Stimulated activated CD4-positive, alpha-beta T cell treated with anti-CD3 and anti-CD28 coated beads, Interleukin-1b, Interleukin-23, amount 100 ng/mL, for 4 hours (primary cell): ENCODE results near the gene ABCC12.
A peak's percentile ranks its signal among the peaks of the same experiment; 100 is the strongest.

Experiments used
- DNase-seq, 2 donors: peaks; one replicate each; pipeline ENCODE4 v3.0.0-alpha.2; 2020; ENCODE audit warnings: low read depth in 2 of 2

The ABCC12 gene

DNA sequence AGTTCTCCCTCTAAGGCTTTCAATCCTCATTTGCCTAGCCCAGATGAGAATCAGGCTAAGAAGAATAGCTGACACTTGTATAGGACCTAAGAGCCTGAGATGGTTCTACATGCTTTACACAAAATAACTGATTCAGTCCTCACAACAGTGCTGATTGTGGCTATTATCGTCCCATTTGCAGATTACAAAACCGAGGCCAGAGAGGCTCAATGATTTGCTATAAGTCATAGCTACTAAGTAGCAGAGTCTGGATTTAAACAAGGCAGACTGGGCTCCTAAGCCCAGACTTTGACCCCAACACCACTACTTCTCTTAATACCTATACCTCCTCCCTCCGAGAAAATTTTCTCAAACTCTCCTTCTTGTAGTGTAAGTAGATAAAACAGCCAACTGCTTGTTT, 23.1 kb downstream of the ABCC12 start:
- DNase-seq, result no peak

DNA sequence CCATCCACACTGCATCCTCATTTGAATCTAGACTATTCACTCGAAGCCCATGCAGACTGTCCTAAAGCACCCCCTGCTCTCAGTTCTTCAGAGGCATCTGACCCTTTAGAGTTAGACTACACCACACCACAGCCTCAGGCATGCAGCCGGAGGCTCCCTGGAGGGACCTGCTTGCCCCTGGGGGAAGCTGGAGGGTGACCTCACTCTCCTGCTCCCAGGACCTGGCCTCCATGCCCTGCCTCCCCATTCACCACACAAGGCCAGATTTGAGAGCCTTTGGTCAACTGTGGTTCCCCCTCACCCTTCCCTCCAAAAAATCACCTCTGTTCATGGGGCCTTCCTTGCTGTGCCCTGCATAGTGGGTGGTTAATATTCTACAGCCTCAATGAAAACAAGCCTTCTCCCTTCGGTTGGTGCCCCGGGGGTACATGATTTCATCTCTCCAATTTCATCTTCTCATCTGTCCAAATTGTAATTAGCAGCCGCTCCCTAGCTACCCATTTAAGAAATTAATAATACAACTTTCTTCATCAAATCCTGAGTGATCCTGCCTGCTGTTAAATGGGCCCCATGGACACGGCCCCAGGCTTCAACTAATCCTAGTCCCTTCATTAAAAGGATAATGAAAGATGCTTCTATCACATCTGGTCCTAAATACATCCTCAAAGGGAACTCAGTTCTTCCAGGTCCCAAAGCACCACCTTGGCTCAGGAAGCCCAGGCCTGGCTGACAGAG, 24.4 kb downstream of the ABCC12 start:
- DNase-seq, result no peak

DNA sequence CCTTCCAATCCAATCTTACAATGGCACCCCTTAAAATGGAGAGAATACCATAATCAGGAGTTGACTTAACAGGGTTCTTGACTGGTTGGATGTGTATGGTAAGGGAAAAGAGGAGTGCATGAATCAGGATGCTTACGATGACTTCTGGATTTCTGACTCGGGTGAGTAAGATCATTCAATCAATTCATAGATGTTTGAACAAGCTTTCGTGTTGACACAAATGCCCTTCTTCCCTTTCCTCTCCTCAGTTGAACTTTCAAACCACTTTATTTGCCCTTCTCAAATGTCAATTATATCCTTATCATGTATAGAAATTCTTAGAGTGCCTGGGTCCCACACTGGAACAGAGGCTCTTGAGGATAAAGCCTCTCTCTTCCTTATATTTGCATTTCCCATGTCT, 25.9 kb downstream of the ABCC12 start:
- DNase-seq, result no peak

DNA sequence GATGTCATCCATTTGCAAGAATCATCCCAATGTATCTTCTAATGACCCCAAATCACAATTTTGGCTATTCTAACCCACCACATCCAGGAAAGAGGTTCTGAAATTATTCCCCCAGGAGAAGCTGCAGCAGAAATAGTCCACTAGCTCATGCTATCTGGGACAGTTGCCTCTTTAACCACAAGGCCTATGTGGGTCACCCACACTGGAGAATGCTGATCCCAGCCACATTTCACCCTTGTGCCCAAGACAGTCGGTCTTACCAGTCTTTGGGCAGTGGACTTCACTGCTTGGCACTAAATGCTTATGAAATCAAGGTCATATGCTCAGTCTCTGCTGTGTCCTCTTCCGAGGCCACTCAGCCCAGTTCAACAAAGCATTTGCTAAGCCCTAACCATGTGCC, 27.0 kb downstream of the ABCC12 start:
- no peak for DNase-seq

DNA sequence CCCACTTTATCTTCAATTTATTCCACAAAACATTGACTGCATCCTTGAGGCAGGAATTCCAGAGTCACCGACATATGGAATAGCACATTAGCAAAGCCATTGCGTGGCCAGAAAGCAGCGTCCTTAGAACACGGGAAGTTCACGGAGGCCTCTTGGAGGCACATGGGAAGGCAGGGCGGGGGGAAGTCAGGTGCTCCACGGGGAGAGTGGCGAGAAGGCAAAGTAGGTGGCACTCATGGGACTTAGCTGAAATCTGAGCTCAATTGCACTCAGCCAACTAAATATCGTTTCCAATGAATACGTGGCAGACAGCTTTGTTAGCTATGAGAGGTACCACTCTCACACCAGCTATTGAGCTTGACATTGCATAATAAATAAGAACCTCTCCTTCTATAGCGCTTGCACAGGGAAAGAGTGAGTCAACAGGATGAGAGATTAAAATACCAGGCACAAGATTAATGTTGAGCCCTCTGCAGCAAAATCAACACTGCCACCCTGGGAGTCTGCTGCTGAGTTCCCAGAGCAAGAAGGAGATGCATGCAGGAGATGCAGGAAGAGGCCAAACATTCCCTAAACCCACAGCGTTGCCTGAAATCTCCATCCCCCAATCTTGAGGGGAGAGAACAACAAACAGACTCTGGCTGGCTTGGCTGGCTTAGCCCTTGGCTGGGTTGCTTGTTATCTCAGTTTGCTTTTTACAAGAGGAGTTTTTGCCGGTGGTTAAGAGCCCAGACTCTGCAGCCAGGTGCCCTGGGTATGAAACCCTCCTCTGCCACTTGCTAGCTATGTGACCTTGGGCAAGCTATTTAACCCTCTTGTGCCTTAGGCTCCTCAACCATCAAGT, 28.8 kb downstream of the ABCC12 start:
- no peak for DNase-seq

DNA sequence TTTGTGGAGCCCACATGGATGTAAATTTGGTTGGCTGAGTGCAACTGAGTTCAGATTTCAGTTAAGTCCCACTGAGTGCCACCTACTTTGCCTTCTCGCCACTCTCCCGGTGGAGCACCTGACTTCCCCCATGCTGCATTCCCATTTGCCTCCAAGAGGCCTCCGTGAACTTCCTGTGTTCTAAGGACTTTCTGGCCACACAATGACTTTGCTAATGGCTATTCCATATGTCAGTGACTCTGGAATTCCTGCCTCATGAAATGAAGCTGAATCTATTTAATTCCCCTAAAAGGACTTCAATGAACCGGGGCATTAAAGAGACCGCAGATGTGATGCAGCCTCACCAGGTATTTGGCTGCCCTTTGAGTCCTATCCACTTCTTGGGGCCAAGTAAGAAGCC, 29.9 kb downstream of the ABCC12 start:
- no peak for DNase-seq

DNA sequence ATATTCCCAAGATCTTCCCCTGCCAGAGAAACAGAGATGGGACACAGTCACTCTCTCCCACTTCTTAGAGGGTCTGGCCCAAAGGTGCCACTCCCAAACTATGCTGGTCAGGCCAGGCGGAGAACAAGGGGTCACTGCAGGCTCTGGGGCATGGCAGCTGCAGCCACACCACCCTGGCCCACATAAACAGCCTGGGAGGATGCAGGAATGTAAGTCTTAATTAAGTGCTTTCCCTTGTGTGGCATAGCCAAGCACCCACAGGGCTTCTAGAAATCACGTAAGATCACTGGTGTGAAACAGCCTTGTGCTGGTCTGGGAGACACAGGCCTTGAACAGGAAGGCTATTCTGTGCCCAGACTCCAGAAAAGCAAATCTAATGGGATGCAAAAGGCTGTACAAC, 31.5 kb downstream of the ABCC12 start:
- no peak for DNase-seq

DNA sequence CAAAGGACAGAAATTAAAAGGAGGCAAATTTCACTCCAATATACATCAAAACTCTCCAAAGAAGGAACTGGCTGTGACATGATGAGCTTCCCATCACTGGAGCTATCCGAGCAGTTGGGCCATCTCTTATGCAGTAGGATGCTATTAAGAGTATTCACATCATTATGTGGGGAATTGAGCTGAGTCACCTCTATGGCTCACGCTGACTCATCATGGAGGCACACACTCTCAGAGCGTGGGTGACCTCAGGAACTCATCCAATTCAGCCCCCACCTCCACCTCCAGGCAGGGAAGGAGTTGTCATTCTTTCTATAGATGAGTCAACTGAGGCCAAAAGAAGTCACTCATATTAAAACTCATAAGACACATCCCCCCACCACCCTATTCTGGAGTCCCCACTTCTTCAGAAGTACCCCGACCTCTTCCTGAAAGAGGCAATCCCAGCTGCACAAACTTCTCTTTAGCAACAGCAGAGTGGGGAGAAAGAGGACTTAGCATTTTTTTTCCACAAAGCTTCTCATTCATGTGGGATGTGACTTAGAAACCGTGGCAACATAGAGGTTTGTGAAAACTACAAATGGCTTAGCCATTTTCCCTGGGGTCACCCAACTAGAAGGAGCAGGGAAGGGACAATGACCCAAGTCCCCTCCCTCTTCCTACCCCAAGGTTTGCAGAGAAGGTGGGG, 32.5 kb downstream of the ABCC12 start:
- peak; percentile 10 to 22 for DNase-seq

DNA sequence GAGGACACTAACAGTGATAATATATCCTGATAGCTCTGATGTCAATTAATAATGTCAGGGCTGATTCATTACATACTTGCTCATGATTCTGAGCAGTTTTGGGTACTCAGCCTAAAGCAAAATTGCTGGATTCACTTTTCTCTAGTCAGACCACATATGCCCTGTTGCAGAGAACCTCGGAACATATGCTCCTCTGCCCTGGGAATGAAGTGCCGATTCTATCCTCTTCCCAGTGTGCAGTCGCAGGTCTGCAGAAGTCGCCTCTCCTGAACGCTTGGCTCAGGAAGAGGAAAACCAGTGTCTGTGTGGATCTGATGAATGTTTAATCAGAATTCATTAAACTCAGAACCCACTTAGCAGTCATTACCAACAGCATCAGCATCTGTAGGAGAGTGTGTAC, 34.5 kb downstream of the ABCC12 start:
- DNase-seq, result no peak

DNA sequence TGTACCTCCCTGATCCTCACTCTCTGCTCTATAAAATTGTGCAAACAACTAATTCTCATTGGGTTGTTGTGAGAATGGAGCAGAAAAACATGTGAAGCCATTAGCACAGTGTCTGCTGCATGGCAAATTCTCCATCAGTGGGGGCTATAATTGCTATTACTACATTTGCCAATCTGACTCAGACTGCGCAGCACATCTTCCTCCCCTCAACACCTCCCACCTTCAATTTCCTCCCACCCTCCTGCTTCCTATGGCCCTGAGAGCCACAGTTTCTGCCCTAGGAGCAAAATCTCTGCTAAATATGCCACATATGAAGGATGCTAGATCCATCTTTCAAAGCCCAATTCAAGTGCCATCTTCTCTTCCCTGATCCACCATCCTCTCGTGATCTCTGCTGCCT, 37.0 kb downstream of the ABCC12 start:
- DNase-seq, result no peak

DNA sequence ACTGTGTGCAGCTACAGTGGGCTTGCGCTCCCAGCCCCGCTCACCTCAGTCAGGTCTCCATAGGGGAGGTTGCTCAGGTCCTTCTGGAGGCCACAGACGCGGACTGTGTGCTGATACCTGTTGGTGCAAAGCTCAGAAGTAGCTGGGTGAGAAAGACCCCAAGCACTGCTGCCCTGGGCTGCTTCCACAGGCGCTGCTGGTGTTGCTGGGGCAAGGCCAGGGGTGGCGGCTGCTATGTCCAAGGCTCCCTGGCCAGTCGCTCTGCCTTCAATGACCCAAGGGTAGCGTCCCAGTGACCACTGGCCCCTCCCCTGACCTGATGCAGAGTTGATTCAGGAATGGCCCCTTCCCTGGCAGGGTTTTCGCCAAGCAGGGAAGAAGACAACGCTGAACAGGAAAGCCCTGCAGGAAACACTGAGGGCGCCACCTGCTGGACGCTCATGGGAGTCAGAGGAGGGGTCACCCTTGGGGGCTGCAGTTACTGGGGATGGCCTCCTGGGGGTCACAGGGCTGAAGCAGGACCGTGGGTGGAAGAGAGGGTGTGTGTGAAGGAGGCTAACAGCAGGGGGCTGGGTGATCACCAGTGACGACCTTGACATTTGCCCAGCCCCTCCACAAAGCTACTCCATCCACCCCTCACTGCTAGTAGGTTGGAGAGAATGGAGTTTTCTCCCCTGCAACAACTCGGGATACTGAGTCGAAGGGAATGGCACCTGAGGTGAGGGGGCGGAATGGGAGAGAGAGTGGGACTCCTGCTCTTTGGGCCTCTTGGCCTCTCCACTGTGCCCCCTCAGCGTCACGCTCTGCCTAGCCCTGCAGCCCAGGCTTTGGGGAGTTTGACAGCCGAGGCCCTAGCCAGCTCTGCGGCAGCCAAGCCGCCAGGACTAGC, 38.3 kb downstream of the ABCC12 start:
- peak; percentile 15 to 35 for DNase-seq

DNA sequence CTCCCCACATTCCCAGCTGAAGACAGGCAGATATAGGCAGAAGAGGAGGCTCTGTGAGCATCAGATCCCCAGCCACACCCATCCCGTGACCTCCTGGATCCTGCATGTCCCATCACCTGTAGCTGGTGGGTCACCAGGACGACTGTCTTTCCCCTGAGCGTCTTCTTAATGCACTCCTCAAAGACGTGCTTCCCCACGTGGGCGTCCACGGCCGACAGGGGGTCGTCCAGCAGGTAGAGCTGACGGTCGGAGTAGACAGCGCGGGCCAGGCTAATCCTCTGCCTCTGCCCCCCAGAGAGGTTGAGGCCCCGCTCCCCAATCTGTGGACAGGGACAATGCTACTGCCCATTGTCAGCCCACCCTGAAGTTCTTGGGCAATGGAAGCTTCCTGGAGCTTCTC, 40.5 kb downstream of the ABCC12 start:
- DNase-seq, result no peak

DNA sequence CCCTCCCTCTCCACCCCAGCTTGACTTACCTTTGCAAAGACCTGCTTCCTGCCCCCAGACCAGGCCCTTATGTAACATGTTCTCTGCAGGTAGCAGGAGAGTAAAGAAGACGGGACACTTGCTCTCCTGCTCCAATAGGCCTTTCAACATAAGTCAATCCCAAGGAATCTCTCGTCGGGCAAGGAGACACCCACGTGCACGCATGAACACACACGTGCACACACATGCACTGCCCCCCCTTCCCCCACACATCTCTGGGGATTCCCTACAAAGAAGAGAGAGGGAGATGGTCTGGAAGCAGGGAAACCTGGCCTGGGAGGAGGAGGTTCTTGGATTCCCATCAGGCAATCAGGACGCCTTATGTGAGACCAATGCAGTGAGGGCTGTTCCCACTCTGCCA, 41.4 kb downstream of the ABCC12 start:
- no peak for DNase-seq

DNA sequence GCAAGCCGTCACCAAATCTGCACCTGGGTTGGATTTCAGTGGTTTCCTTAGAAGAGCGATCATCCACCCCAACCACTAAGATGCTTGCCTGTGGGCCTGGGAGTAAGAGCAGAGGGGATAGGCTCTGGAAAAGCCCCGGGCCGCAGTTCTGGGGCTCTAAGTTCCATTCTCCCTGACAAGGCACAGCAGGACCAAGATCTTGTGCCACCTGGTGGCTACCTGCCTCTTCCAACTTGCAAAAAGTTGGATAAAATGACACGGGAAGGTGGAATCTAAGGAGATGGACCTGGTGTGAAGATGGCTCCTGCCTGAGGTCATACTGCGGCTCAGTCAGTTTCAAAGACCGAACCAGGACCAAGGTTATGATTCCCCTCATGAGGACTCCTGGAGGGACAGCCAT, 42.3 kb downstream of the ABCC12 start:
- DNase-seq, result no peak

DNA sequence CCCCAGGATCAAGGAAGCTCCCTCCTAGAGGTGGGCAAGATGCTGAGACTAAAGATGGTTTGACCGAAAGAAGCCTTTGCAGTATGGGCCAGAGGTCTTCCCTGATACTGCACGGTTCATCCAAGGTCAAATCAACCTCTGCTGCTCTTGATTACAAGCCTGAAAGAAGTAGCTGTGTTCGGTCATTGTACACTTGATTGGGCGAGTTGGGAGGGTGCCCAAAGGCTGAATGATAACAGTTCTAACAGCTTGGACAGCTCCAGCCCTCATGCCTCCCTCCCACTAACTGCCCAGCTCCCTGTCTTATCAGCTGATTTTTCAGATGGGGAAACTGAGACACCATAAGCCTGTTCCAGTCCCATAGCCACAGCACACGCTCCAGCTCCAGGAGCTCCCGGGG, 42.8 kb downstream of the ABCC12 start:
- DNase-seq, result no peak

DNA sequence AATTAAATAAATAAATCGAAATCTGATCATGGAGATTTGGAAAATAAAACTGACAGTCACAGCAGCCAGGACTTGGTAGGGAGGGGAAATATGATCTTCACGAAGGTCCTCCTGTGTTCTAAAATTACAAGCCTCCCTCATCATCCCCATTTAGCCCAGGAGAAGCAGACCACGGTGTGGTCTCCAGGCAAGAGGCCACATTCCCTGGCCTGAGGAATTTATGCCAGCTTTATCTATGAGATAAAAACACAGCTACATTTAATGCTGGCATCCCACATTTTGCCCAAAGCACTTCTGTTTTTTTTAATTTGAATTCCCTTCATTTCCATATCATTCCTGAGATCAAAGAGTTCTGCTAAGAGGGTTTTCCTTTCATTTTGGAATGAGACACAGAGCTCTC, 43.2 kb downstream of the ABCC12 start:
- no peak for DNase-seq

DNA sequence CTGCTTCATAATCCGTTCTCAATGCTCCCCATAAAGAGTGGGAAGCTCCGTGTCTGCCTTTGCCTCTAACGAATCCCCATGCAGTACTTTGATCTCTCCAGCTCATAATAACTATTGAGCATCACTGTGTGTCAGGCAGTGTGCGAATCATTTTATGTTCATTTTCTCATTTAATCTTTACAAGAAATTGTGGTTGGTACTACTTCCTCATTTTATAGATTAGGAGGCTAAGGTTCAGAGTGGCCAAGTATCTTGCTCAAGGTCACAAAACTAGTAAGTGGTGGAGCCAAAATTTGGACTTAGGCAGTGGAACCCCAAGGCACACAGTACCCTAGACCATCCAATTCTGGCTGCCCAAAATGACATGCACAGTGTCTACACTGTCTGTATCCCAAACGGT, 44.8 kb downstream of the ABCC12 start:
- DNase-seq, result no peak

DNA sequence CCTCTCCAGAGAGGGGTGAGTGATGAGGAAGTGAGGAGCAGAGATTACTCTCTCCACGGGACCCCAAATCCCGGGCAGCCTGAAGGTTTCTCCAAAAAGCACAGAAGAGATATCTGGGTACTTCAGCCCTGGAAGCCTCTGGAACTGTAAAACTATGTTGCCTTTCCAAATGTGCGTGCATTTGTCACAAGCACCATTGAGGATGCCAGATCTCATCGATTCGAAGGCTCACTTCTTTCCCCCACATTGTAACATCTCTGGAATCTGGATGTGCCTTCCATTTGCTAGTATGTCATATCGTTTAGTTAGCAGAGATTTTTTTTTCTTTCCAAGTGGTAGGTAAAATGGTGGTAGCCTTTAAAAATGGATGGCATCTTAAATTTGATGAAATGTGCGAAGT, 45.8 kb downstream of the ABCC12 start:
- no peak for DNase-seq

DNA sequence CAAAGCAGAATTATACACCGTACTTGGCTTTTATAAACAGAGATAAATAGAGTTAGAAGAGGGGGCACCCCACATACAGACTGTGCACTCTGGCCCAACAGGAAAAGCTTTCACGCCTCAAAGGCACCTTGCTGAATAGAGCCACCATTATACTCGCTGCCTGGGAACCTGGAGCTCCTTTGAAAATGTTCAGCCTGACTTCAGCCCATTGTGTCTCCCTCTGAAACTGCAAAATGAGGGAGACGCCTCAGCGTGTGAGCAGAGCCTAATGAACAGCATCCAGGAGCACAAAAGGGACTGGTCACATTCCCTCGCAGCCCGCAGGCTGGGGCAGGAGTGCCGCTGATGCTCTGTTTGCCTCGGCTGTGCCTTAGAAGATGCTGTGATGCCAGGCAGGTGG, 46.3 kb downstream of the ABCC12 start:
- no peak for DNase-seq

DNA sequence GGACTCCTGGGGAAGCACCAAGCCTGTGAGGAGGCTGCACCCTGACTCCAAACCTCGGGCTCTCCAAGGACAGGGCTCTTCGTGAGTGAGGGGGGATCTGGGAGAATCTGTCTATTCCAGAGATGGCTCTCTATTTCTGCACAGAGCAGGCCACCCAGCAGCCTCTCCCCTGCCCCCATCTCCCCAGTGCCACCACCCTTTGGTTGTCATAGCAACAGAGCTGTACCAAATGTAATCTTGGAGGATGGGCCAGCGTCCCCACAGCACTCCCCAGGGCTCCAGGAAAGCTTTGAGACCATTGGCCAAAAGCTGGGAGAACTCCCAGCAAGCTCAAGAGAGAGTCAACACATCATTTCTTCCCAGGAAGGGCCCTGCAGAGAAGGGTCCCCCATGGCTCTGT, 49.3 kb downstream of the ABCC12 start:
- DNase-seq, result no peak
